Left ventricle myocardium inferior (tissue), 1 donor: ENCODE data around the gene SOD2. TPM values are rescaled to one million over a fixed set of nuclear protein-coding genes. Genes with fewer than 3 reads are reported as not detected.
A peak's percentile ranks its signal among the peaks of the same experiment; 100 is the strongest.

Experiments used
- DNase-seq: peaks from one replicate; pipeline ENCODE4 v3.0.0-alpha.2; 2020
- H3K27ac ChIP-seq: fragments of 200-600 bp; replicated peaks from 2 replicates; pipeline ENCODE4 v1.8.0; 2021
- H3K27me3 ChIP-seq: fragments of 200-600 bp; 2 replicates; pipeline ENCODE4 v1.8.0; 2021; ENCODE audit warnings: low read depth
- H3K36me3 ChIP-seq: fragments of 200-600 bp; 2 replicates; pipeline ENCODE4 v1.8.0; 2021
- H3K4me1 ChIP-seq: fragments of 200-600 bp; 2 replicates; pipeline ENCODE4 v1.8.0; 2021
- H3K4me3 ChIP-seq: fragments of 200-600 bp; 2 replicates; pipeline ENCODE4 v1.8.0; 2021; ENCODE audit warnings: mild to moderate bottlenecking, moderate library complexity
- H3K9me3 ChIP-seq: fragments of 200-600 bp; replicated peaks from 2 replicates; pipeline ENCODE4 v1.8.0; 2021
- CTCF ChIP-seq: fragments of 200-600 bp; IDR thresholded peaks from 2 replicates; pipeline ENCODE4 v1.8.0; 2021; ENCODE audit warnings: antibody characterized with exemption, mild to moderate bottlenecking, borderline replicate concordance
- intact Hi-C: fragments of 100-400 bp; cut with micrococcal nuclease; formaldehyde crosslinking; loops from one replicate; pipeline ENCODE4 v1.11.0; 2022
- total RNA-seq: library from RNA; stranded (reverse); fragmentation: NEBNext Ultra II Directional; extraction: Animal tissue kit (Norgen Biotek cat#: 25700); gene quantifications from one replicate; pipeline ENCODE4 v1.2.1, GENCODE V29; 2021
- donor health status: DM: no; HTN: yes; CAD: no; lungs with severe emphysema.

The SOD2 gene
- total RNA-seq, 1 donor from 2014 or later: 1,000 TPM

DNA sequence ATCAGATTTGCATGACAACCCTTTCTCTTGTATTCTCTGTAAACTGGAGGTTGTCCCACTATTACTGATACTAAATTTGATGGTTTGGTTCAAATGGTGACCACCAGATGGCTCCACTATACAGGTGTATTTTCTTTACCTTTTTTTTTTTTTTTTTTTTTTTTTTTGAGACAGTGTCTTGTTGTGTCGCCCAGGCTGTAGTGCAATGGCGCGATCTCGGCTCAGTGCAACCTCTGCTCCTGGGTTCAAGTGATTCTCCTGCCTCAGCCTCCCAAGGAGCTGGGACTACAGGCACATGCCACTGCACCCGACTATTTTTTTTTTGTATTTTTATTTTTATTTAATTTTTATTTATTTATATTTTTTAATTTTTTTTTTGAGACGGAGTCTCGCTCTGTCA lies 27.7 kb upstream of the SOD2 start:
- H3K36me3 ChIP-seq: no peaks in the 10 kb centered on the region
- intact Hi-C loops: no loop called here
- no peaks in the 10 kb centered on the region for H3K27me3 ChIP-seq
- peak; percentile 56 for TF ChIP-seq CTCF
- no peak overlapping the region for H3K4me3 ChIP-seq
- peaks cover 33% of the 10 kb centered on the region for H3K4me1 ChIP-seq
- H3K9me3 ChIP-seq: no peaks in the 10 kb centered on the region
- DNase-seq: no peak
- H3K27ac ChIP-seq: no peak overlapping the region

GRCh38 chr6:159719287-159719686 lies 26.2 kb upstream of the SOD2 start:
- Histone ChIP-seq H3K27ac (no peak overlapping the region), H3K9me3 (no peaks in the 10 kb centered on the region), H3K36me3 (no peaks in the 10 kb centered on the region), H3K4me3 (no peak overlapping the region), H3K27me3 (no peaks in the 10 kb centered on the region), H3K4me1 (peaks cover 38% of the 10 kb centered on the region)
- TF ChIP-seq CTCF: no peak
- no peak for DNase-seq
- intact Hi-C loops: no loop called here

DNA sequence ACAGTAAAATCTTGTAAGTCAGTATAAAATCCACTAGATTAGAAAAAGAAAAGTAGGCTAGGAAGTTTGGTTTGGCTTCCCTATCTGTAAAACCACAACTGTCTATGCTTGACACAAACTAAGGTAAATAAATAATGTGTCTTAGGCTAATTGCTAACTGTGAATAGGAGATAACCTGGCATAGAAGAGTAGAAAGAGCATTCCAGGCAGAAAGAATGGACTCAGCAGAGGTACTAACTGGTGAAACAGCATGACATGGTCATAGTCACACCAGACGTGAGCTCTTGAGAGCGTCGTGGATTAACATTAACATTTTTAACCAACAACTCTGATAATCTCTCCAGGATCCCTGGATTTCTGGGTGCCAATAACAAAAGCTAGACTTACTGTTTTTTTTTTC lies 25.6 kb upstream of the SOD2 start:
- intact Hi-C loops: no loop called here
- no peak overlapping the region for H3K27ac ChIP-seq
- no peaks in the 10 kb centered on the region for H3K27me3 ChIP-seq
- H3K4me1 ChIP-seq: peaks cover 41% of the 10 kb centered on the region
- TF ChIP-seq CTCF: no peak
- H3K4me3 ChIP-seq: no peak overlapping the region
- H3K9me3 ChIP-seq: no peaks in the 10 kb centered on the region
- H3K36me3 ChIP-seq: no peaks in the 10 kb centered on the region
- no peak for DNase-seq

DNA sequence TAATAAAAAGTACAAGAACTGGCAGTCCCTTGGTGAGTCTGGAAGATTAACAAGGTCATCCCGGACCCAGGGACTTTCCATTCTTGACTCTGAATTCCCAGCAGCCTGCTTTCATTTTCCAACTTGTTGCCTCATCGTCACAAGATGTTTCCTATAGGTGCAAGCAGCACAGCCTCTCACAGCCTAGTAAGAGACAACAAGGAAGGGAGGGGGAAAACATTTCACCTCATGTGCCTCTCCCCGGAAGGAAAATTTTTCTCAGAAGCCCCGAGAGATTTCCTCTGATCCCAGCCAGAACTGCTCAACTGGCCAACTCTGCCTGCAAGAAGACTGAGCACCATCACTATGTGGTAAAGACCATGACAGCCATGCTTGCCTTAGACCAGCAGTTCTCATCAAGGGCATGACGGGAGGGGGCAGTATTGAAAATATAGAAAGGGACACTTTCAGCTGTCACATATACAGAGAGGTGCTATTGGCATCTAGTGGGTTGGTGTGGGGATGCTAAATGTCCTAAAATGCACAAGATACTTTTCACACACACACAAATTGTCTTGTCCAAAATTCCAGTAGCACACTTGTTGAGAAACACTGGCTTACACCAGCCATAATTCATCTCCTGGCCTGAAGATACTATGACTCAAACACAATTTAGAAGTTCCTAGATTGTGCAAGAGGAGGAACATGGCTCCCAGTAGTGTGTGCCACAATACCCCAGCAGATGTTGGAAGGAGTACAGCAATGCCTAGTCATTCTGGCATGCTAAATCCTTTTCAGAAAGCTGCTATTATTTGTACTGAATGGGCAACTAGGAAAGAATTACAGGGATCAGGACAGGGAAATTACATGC lies 23.4 kb upstream of the SOD2 start:
- H3K36me3 ChIP-seq: no peaks in the 10 kb centered on the region
- DNase-seq: no peak
- peak overlapping the region; percentile 80 for H3K27ac ChIP-seq
- intact Hi-C loops: no loop called here
- no peaks in the 10 kb centered on the region for H3K27me3 ChIP-seq
- H3K4me3 ChIP-seq: peak overlapping the region; percentile 39
- H3K4me1 ChIP-seq: peaks cover 41% of the 10 kb centered on the region
- TF ChIP-seq CTCF: no peak
- H3K9me3 ChIP-seq: no peaks in the 10 kb centered on the region

DNA sequence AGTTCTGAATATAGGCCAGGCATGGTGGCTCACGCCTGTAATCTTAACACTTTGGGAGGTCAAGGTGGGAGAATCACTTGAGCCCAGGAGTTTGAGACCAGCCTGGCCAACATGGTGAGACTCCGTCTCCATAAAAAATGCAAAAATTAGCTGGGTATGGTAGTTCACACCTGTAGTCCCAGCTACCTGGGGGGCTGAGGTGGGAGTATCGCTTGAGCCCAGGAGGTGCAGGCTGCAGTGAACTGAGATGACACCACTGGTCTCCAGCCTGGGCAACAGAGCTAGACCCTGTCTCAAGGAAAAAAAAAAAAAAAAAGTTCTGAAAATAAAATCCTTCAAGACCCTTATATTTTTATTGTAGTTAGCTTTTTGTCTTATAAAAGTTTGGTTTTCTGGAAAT lies 22.6 kb upstream of the SOD2 start:
- Histone ChIP-seq H3K27me3 (no peaks in the 10 kb centered on the region), H3K27ac (peak overlapping the region; percentile 80), H3K9me3 (no peaks in the 10 kb centered on the region), H3K4me3 (no peak overlapping the region), H3K4me1 (peaks cover 41% of the 10 kb centered on the region), H3K36me3 (no peaks in the 10 kb centered on the region)
- intact Hi-C loops: no loop called here
- DNase-seq: no peak
- TF ChIP-seq CTCF: no peak
